Stimulated activated CD8-positive, alpha-beta memory T cell treated with anti-CD3 and anti-CD28 coated beads, Interleukin-4, amount 100 ng/mL, for 24 hours (primary cell): ENCODE data around the gene TMCC1.
"Not testable (repeated sequence)": the region's sequence is repeated elsewhere in the genome, so short reads cannot be mapped to it uniquely, and the experiment has no call there.

ENCODE experiments used
- DNase-seq: peaks from one replicate; pipeline ENCODE4 v3.0.0-alpha.2; 2020; ENCODE audit warnings: low read depth

The TMCC1 gene

DNA sequence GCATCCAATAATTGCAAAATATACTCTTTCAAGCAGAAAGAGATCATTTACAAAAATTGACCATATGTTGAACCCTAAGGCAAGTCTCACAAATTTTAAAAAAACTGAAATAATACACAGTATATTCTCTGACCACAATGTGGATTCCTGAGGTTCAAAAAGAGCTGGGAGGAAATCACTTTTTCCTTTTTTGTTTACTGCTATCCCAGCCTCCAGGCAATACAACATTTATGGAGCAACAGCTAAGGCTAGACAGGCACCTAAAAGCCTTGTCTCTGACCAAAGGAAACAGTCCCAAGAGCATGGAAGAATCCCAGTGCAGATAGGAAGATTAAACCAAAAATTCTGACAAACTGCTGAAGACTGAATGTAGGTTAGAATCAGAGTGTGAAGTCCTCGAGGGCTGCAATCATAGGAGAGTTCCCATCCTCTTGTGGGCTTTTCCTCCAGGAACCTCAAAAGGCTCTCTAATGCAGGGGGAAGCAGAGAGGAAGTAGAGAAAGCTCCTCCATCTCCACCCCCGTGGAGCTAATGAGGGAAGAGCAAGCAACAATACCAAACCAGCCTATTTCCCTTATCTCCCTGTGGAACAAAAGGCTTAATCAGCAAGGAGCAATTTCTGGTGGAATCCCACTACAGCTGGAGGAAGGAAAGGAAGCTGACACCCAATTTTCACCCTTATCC is 57.0 kb downstream of the TMCC1 start:
- no peak for DNase-seq

DNA sequence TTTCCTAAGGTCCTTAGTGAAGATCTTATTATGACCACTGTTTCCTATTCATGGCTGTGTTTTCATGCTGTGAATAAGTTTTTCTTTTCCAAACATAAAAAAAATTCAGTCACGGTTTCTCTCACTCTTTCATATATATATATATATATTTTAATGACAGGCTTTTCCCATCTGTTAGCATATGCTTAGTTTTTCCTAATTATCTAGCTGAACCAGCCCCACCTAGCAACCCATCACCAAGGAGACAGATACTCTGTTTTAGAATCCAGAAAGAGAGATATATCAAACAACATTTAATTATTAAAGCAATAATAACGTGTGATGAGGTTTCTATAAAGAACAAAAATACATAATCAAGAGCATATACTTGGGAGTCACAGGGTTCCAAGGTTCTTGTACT is 58.3 kb downstream of the TMCC1 start:
- no peak for DNase-seq

DNA sequence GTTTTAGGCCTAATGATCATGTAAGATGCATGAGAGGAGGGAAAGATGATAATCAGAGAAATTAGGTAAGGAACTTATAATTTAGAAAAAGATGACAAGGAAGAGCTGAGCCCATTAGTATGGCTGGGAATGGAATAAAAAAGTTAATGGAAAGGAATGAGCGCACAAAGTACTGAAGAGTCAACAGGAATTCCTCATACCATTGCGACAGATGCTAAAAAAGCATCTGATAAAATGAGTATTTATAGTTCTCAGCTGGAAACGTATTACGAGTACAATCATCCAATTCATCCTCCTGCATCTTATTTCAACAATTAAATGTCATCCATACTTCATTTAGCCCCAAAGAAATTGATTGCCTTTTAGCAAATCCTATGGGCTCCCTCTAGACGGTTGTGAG is 58.9 kb downstream of the TMCC1 start:
- DNase-seq, result no peak

- not testable (repeated sequence) for DNase-seq
Measured at GRCh38 chr3:129831942-129832341, 61.6 kb downstream of the TMCC1 start.

DNA sequence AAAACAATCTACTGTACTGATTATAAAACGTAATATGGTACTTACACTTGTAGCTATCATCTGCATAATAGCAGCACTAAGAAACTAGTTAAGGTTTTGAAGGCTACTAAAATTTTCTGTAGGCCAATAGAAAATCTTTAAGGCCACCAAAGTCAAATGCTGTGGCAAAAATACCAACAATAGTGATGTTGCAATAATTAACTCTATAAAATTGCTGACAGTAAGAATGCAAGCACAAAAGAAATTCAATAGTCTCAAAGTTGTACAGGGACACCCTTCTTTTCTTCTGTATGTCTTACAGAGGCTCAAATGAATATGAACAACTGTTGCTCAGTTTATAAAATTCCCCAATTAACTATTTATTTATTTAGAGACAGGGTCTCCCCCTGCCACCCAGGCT is 62.0 kb downstream of the TMCC1 start:
- DNase-seq, result no peak

DNA sequence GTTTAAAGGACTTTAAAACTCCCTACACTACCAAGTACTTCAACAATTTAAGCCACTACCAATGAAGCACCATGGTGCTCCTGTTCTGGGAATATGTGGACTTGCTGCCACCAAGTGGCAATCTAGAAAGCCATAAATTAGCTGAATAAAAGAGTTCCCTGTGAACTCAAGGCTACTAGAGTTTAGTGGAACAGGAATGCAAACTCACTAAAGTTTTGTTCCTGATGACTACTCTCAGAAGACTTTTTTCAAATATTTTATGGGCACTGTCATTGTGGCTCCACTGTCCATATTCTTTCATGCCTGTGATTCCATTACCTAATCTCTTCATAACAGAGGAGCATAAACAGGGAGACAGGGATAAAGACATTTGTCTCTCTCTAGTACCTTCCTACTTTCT is 63.9 kb downstream of the TMCC1 start:
- no peak for DNase-seq

GRCh38 chr3:129827765-129828164 is 65.7 kb downstream of the TMCC1 start:
- no peak for DNase-seq

DNA sequence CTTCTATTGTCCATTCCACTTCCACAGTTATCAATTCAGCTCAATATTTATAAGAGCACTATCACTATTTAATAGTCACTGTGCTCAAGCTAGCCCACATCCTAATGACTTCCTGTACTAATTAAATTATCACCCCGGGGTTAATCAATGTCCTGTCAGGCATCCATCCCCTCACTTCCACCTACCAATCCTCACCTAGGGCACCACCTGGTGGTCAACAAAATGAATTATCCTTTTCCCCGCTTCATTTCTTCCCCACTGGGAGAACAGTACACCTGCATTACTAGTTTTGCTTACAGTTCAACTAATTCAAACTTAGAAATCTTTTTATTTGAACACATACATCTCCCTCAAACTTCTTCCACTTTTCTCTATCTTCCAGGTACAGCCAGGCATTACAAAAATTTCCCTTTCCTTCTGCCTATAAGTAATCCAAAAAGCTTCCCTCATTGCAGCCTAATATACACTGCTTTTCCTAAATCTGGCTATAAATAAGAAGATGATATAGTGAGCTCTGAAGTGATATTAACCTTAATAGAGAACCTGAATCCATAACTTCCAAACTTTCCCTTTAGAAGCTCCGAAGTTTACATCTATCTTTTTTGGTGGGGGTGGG is 68.5 kb downstream of the TMCC1 start:
- DNase-seq, result peak; percentile 11

DNA sequence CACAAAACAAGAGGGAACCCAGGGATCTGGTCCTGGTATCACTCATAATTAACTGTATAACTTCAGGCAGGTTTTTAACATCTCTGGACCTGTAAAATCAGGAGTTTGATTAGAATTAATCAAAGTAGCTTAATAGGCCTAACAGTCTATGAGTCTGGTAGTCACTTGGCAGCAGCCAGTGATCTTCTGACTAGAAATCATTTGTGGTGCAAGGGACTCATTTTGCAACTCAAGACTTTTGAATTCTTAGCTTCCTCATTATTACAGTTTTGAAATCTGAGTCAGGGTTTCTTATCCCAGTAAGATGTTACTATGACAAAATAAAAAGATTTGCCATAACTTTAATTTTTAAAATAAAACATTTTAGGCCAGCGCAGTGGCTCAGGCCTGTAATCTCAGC is 70.8 kb downstream of the TMCC1 start:
- no peak for DNase-seq

- DNase-seq, result no peak
Measured at GRCh38 chr3:129822241-129822640, 71.3 kb downstream of the TMCC1 start.

DNA sequence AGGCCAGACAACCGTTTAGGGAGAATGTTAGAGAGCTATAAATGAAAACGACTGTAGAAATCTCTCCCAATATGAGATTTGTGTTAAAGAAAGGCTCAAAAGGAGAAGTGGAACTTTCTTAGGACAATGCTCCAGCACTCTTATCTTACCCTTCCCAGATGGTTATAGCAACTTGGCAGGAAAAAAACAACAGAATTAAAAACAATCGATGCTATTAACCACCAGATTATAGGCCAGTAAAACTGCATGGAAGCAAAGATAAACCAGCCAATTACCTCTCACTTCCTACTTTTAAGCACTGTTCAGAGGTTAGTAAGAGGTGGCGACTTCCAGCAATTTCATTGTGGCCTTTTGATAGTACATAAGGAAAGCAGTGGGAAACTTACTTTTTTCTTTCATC is 72.9 kb downstream of the TMCC1 start:
- DNase-seq, result no peak

- DNase-seq, result no peak
Measured at GRCh38 chr3:129812589-129812988, 80.9 kb downstream of the TMCC1 start.

DNA sequence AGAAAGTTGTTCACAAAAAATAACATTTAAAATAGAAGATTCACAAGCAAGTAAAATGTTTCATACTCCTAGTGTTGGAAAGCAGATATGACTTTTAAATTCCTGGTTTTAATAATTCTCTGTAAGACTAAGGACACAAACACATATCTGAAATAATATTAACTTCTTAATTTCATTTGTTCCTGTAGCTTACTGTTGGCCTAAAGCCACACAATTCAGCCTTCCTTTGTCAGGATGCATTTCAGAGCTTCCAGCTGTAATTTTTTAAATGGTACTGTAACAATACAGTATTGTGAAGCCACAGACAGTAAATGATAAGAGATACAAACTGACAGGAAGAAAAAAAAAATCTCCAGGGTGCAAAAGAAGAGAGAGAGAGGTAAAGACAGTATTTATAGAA is 84.2 kb downstream of the TMCC1 start:
- no peak for DNase-seq

DNA sequence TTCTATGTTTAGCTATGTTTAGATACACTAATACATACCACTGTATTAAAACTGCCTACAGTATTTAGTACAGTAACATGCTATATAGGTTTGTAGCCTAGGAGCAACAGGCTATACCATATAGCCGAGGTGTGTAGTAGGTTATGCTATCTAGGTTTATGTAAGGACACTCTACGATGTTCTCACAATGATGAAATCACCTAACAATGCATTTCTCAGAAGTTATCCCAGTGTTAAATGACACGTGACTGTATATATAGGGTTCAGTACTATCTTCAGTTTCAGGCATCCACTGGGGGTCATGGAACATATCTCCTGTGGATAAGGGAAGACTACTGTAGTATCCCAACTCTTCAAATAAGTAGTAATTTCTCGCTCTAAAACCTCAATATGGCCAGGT is 97.4 kb downstream of the TMCC1 start:
- no peak for DNase-seq

DNA sequence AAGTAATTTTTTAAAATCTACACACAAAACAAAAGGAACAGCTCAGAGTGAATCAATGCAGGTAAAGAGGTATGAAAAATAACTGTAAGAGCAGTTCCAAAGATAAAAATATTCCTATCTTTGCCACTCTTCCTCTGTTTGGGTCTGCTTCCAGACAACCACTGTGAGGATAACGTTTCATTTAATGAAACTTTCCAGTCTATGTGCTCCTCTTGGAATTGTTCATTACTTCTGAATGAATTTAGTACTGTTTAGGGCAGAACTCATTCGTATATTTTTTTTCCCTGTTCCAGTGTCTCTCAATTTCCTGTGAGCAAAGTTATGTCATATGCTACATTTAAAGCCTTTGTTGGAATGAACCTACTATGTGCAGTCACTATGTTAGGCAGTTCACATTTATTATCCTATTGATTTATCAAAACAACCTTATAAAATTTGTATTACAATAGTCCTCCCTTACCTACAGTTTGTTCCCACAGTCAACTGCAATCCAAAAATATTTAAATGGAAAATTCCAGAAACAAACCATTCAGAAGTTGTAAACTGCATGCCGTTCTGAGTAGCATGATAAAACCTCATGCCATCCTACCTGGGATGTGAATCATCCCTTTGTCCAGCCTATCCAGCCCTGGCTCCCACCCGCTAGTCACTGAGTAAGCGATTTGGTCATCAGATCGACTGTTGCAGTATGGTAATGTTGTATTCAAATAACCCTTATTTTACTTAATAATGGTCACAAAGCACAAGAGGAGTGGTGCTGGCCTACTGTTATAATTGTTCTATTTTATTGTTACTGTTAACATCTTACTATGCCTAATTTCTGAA is 98.1 kb downstream of the TMCC1 start:
- no peak for DNase-seq

- DNase-seq, result no peak
Measured at GRCh38 chr3:129794311-129795185, 99.0 kb downstream of the TMCC1 start.

DNA sequence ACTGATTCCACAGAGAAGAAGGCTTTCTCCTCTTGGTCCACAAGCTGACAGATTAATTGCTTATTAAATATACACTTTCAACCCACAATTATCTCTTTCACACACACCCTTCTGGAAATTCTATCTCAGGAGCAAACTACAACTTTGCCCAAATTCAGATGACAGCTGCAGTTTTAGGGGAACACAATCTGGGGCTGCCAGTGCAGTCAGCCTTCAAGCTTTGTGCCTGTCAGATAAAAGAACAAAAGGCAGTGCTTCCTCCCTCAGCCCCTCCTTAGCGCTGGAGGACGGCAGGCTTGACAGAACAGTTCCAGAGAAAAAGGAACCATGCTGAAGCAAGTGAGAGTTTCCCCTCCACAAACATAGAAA is 99.6 kb downstream of the TMCC1 start:
- DNase-seq, result no peak

- DNase-seq, result no peak
Measured at GRCh38 chr3:129793319-129793718, 100.2 kb downstream of the TMCC1 start.

DNA sequence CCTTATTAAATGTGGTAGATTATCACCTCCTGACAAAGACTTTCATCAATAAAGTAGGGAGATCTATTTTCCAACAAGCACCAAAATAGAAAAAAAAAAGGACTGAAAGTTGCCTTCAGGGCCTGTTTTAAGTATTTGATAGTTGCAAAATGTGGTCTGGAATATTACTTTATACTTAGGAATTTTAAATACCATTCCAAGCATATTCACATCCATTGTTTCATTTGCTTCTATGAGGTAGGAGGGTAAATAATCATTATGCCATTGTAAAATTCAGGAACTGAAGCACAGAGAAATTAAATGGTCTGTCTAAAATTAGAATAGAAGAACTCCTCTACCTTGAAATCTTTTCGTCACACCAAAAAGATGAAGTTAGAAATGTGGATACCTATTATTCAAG is 110.0 kb downstream of the TMCC1 start:
- DNase-seq, result no peak

- no peak for DNase-seq
Measured at GRCh38 chr3:129778871-129779270, 114.6 kb downstream of the TMCC1 start.

- DNase-seq, result no peak
Measured at GRCh38 chr3:129777806-129778205, 115.7 kb downstream of the TMCC1 start.

- no peak for DNase-seq
Measured at GRCh38 chr3:129775870-129776269, 117.6 kb downstream of the TMCC1 start.
